Activated CD4-positive, CD25-positive, alpha-beta regulatory T cell (primary cell): Measurements from ENCODE around the gene ZNF563.
A peak's percentile ranks its signal among the peaks of the same experiment; 100 is the strongest.

Experiments used
- DNase-seq, 4 experiments: peaks; one replicate each; lab custom pipeline; 2025; lab: John Stamatoyannopoulos, UW

ZNF563 gene

DNA sequence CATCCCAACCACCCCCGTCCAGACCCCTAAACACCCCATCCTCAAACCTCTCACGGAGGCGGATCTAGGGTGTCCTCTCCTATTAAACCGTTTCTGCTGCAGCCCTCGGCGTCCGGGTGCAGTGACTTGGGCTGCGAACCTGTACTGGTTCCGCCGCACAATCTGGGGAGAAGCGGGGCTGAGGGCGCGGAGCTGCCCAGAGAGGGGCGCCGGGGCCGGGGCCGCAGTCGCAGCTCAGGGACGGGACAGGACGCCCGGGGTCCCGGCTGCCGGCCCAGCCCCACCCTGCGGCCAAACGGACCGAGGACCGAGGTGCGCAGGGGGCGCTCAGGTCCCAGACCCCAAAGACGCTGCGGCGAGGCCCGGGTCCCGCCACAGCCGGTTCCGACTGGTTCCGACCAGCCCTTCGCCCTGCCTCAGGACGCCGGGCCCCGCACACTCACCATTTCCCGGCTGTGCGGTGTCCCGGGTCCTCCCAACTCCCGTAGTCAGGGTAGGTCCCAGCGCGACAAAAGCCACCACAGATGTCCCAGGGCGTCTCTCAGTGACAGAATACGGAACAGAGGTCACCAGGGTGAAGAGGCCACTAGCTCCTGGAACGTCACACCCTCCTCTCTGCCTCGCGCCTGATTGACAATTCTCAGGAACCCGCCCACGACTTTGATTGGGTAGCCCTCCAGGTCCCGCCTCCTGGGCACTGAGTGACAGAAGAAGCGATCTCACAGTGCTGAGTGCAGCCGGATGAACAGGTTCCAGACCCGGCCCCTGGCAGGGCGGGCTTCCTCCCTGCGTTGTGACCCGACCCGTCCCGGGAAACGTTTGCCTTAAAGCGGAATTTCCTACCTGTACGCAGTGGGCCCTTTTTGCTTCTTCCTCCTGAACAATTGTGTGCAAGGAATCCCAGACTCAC lies 38.9 kb downstream of the ZNF563 start, which contains the start of gene ZNF44:
TSS of gene ZNF44 (minus strand) at position 635 of the 910 bp plus-strand sequence. CDS start at position 446, 189 bp downstream.
- peak; percentile 74 to 91 (median 87) for DNase-seq

DNA sequence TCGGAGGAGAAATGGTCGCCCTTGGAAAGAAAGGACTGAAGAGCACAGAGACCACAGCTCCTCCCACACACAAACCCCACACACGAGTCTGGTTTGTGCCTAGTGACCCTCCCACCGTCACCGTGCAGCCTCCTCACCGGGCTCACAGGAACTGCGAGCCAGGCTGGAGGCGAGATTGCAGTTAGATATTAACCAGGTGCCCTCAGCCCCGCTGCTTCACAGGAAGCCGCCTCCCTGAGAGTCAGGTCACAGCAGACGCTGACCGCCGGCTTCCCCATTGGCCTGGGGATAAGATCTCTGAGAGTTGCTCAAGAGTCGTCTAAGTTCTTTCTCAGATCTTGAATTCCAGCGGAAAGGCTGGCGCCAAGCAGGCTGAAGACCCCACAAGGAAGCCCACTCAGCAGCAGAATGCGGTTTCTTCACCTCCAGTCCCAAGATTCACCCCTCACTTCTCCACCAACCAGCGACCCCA lies 39.6 kb downstream of the ZNF563 start:
- DNase-seq: peak in 3 of 4 experiments; percentile 12 to 35 (median 34)

DNA sequence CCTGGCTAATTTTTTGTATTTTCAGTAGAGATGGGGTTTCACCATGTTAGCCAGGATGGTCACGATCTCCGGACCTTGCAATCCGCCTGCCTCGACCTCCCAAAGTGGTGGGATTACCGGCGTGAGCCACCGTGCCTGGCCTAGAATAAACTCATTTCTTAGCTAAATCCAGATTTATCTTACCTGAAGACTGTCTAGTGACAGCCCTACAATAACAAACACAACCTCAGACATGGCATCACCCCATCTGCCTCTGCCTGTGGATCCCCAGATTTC lies 43.7 kb downstream of the ZNF563 start:
- no peak for DNase-seq

DNA sequence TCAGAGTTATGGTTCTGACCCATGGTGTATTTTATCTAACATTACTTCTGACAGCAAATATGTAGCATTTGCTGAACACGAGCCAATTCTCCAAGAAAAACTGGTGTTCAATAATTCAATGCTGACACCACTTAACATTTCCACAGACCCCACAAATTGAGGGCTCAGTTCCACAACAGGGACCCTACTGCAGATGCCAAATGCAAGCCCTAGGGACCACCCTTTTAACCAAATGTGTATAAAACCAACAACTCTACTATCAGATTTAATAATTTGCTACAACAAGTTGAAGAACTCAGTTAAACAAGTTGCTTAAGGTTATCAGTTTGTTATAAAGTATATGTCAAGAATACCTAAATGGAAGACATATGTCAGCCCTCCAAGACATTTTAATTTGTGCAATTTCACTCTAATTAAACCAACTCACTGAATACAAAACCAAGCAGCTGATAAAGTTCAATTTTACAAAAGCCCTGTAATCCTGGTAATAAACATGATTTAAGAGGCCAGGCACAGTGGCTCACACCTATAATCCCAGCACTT lies 45.4 kb downstream of the ZNF563 start:
- no peak for DNase-seq

DNA sequence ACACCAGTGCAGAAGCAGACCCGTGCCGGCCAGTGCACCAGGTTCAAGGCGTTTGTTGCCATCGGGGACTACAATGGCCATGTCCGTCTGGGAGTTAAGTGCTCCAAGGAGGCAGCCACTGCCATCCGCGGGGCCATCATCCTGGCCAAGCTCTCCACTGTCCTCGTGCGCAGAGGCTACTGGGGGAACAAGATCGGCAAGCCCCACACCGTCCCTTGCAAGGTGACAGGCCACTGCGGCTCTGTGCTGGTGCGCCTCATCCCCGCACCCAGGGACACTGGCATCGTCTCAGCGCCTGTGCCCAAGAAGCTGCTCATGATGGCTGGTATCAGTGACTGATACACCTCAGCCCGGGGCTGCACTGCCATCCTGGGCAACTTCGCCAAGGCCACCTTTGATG lies 48.8 kb downstream of the ZNF563 start:
- no peak for DNase-seq

DNA sequence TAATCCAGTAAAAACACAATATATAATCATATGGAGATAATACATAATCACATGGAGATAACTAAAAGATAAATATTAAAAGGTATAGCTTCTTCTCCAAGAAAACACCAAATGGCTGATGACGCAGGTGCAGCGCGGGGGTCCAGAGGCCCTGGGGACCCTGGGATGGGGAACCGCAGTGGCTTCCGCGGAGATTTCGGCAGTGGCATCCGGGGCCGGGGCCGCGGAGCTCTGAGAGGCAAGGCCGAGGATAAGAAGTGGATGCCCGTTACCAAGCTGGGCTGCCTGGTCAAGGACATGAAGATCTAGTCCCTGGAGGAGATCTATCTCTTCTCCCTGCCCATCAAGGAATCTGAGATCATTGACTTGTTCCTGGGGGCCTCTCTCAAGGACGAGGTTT lies 49.2 kb downstream of the ZNF563 start:
- no peak for DNase-seq

DNA sequence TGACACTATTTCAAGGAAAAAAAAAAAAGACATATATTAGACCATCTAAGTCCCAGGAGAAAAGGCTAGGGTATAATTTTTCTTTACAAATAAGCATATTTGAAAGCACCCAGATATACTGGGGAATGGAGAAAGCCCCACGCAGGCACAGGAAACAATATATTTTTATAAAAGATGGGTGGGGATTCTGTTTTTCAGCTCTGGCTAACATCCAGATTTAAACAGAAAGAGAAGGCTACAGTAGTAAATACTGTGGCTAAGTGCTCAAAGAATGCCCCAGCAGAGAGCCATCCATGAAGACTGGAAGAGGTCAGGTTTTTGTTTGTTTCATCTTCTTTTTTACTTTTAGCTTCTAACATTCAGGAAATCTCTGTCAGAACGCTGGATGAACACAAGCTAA lies 54.7 kb downstream of the ZNF563 start:
- no peak for DNase-seq

DNA sequence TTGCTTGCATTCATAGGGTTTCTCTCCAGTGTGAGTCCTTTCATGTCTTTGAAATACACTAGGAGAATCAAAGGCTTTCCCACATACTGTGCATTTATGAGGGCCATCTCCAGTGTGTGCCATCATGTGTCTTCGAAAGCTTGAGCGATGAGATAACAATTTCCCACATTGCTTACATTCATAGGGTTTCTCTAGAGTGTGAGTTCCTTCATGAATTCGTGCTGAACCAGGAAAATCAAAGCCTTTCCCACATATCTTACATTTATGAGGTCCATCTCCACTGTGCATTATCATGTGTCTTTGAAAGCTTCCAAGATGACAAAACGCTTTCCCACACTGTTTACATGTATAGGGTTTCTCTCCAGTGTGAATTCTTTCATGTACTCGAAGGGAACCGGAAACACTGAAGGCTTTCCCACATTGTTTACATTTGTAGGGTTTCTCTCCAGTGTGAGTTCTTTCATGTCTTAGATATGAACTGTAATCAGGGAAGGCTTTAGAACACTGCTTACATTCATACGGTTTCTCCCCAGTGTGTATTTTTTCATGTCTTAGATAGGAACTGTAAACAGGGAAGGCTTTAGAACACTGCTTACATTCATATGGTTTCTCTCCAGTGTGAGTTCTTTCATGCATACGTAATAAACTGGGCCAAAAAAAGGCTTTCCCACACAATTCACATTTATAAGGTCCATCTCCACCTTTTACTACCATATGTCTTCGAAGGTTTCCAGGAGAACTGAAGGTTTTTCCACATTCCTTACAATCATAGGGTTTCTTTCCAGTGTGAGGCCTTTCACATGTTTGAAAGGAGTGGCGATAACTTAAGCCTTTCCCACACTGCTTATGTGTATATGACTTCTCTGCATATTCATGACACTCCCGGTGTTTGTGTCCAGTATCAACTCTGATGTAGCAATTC lies 60.2 kb downstream of the ZNF563 start:
- DNase-seq: no peak

DNA sequence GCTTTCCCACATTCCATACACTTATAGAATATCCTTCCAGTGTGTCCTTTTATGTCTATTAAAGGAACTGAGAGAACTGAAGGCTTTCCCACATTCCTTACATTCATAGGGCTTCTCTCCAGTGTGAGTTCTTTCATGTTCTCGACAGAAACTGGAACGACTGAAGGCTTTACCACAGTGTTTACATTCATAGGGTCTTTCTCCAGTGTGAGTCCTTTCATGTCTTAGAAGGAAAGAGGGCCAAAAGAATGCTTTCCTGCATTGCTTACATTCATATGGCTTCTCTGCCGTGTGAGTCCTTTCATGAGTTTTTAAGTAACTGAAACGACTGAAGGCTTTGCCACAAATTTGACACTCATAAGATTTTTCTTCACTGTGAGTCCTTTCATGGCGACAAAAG lies 61.0 kb downstream of the ZNF563 start:
- DNase-seq: no peak

DNA sequence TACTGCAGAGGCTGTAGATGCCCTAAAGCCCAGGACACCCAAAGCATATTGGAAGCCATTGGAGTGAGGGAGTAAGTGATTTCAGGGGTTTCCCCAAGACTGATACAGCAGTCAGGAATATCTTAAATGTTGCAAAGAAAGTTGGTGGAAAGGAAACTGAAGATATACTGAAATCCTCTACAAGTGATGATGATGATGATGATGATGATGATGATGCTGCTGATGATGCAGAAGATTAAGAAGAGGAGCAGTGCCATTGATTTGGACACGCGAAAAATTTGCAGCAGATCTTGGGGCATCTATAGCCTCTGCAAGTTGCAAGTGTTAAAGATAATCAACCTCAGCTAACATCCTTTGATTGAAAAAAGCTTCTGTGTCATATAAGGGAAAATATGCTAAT lies 62.6 kb downstream of the ZNF563 start:
- no peak for DNase-seq
